WERI-Rb-1 (cell line): ENCODE results near the gene ZFR2.
A peak's percentile ranks its signal among the peaks of the same experiment; 100 is the strongest.

Source experiments
- DNase-seq: peaks from one replicate; pipeline ENCODE4 v3.0.0-alpha.2; 2020
- H3K27ac ChIP-seq: fragments of 250-450 bp; sonication (Bioruptor Pico); 2 replicates; pipeline ENCODE4 v1.5.1; 2020; ENCODE audit warnings: mild to moderate bottlenecking, moderate library complexity
- H3K27me3 ChIP-seq: fragments of 250-450 bp; sonication (Bioruptor Pico); 2 replicates; pipeline ENCODE4 v1.5.1; 2021; ENCODE audit warnings: mild to moderate bottlenecking, low read depth, moderate library complexity; ENCODE audit not compliant: insufficient read depth, severe bottlenecking
- H3K36me3 ChIP-seq: fragments of 250-450 bp; sonication (Bioruptor Pico); 2 replicates; pipeline ENCODE4 v1.5.1; 2020; ENCODE audit warnings: mild to moderate bottlenecking, moderate library complexity
- H3K4me3 ChIP-seq: 2 replicates; pipeline ENCODE4 v1.5.1; 2011; ENCODE audit warnings: low read depth, mild to moderate bottlenecking, control low read depth, low read length
- H3K9me3 ChIP-seq: fragments of 250-450 bp; sonication (Bioruptor Pico); 2 replicates; pipeline ENCODE4 v1.5.1; 2021; ENCODE audit warnings: mild to moderate bottlenecking, moderate library complexity; ENCODE audit not compliant: severe bottlenecking
- TF ChIP-seq, protein P1 (sequence below): IDR thresholded peaks from 2 replicates; pipeline ENCODE4 v1.5.1; 2011; ENCODE audit warnings: low read depth, mild to moderate bottlenecking, control low read depth, inconsistent platforms, low read length

Gene ZFR2

DNA sequence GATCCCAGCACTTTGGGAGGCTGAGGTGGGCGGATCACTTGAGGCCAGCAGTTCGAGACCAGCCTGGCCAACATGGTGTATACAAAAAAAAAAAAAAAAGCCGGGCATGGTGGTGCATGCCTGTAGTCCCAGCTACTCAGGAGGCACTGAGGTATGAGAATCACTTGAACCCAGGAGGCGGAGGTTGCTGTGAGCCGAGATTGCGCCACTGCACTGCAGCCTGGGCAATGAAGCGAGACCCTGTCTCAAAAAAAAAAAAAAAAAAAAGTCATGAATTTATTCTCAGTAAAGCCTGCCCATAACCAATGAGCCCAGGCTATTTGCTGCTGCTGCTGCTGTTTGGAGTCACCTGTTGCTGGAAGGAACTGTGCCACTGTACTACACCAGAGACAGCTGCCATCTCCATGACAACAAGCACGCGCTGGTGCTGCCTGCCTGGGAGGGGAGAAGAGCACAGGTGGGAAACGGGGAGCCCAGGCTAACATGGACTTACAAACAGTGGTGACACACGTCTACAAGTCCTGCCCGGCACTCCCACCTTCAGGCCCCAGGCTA lies 11.3 kb downstream of the ZFR2 start:
- Histone ChIP-seq H3K4me3 (no peak overlapping the region), H3K9me3 (no peaks in the 10 kb centered on the region), H3K27me3 (no peaks in the 10 kb centered on the region), H3K27ac (no peak overlapping the region), H3K36me3 (no peaks in the 10 kb centered on the region)
- no peak for DNase-seq
- TF ChIP-seq, protein P1, sequence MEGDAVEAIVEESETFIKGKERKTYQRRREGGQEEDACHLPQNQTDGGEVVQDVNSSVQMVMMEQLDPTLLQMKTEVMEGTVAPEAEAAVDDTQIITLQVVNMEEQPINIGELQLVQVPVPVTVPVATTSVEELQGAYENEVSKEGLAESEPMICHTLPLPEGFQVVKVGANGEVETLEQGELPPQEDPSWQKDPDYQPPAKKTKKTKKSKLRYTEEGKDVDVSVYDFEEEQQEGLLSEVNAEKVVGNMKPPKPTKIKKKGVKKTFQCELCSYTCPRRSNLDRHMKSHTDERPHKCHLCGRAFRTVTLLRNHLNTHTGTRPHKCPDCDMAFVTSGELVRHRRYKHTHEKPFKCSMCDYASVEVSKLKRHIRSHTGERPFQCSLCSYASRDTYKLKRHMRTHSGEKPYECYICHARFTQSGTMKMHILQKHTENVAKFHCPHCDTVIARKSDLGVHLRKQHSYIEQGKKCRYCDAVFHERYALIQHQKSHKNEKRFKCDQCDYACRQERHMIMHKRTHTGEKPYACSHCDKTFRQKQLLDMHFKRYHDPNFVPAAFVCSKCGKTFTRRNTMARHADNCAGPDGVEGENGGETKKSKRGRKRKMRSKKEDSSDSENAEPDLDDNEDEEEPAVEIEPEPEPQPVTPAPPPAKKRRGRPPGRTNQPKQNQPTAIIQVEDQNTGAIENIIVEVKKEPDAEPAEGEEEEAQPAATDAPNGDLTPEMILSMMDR = no peak

DNA sequence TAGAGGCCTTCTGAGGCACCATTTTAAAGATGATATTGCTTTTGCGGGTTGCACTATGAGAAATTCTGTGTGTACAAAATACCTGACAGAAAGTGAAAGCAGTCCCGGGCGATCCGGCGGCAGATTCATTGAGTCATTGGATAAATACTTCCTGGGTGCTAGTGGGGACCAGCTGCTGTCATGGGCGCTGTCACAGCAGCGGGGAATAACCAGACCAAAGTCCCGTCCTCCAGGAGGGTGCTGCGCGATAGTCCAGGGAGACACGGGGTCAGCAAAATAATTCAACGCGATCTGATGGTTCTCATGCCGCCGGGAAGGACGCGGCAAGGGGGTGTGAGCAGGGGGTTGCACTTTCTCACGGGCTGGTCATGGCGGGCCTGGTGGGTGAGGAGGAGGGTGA lies 13.5 kb downstream of the ZFR2 start:
- Histone ChIP-seq H3K27ac (no peak overlapping the region), H3K27me3 (no peaks in the 10 kb centered on the region), H3K9me3 (peaks cover 6% of the 10 kb centered on the region), H3K4me3 (no peak overlapping the region), H3K36me3 (no peaks in the 10 kb centered on the region)
- no peak for DNase-seq
- TF ChIP-seq, protein P1 = no peak

DNA sequence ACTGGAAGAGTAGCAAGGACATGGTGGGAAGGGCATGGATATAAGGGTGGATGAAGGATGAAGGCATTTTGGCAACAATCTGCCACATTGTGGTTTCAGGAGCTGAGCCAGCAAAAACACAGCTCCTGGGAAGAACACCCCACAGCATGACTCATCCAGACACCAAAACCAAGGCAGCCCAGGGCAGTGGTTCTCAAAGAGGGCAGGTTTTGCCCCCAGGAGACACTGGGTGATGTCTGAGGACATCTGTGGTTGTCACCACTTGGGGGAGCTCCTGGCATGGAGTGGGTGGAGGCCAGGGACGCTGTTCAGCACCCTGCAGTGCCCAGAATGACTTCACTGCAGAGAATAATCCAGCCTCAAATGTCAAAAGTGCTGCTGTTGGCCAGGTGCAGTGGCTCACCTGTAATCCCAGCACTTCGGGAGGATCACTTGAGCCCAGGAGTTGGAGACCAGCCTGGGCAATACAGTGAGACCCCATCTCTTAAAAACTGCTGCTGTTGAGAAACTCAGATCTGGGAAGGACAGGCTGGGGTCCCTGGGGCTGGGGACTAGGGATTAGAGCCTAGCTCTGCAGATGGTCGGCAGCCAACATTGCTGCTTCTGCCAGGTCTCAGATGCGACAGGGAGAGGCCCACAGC lies 16.1 kb downstream of the ZFR2 start:
- TF ChIP-seq, protein P1 = peak; percentile 93
- DNase-seq = peak; percentile 81
- Histone ChIP-seq H3K27ac (no peak overlapping the region), H3K27me3 (no peaks in the 10 kb centered on the region), H3K36me3 (no peaks in the 10 kb centered on the region), H3K4me3 (no peak overlapping the region), H3K9me3 (peaks cover 6% of the 10 kb centered on the region)

DNA sequence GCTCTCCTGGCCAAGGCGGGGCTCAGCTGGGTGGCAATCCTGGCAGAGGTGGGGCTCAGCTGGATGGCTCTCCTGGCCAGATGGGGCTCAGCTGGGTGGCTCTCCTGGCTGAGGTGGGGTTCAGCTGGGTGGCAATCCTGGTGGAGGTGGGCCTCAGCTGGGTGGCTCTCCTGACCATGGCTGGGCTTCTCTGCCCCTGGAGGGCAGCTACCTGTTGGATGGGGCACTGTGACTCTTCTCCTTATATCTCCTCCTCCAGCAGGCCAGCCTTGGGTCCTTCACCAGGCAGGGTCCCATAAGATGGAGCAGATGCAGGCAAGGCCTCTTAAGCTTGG lies 16.7 kb downstream of the ZFR2 start:
- Histone ChIP-seq H3K9me3 (peaks cover 6% of the 10 kb centered on the region), H3K27me3 (no peaks in the 10 kb centered on the region), H3K36me3 (no peaks in the 10 kb centered on the region), H3K4me3 (no peak overlapping the region), H3K27ac (no peak overlapping the region)
- no peak for DNase-seq
- TF ChIP-seq, protein P1 = no peak

DNA sequence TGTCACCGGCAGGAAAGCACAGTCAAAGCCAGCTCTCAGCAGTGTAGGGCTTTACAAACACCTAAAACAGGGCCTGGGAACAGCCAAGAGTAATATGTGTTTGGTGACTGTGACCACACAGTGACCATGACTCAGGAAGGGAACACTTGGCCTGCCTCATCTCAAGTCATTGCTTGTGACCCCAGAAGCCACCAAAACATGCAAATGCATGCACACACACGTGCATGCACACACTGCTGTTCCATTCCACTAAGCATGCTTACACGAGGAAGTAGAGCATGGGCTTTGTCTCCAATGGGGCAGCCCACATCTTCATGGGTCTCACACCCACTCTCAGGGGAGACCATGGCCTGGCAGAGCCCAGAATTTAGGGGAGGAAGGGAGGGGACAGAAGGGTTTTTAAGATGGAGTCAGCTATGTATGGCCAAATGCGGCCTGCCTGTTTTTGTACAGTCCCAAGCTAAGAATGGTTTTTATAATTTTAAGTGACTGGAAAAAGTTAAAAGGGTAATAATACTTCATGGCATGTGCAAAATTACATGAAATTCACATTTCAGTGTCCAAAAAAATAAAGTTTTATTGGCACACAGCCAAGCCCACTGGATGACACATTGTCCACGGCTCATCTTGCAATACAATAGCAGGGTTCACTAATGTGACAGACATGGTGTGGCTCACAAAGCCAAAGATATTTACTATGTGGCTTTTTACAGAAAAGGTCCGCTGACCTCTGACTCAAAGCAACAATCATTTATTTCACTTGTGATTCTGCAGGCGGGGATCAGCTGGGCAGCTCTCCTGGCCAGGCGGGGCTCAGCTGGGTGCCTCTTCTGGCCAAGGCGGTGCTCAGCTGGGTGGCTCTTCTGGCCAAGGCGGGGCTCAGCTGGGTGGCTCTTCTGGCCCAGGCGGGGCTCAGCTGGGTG lies 17.3 kb downstream of the ZFR2 start:
- H3K36me3 ChIP-seq = no peaks in the 10 kb centered on the region
- DNase-seq = no peak
- TF ChIP-seq, protein P1 = no peak
- peaks cover 6% of the 10 kb centered on the region for H3K9me3 ChIP-seq
- H3K27ac ChIP-seq = no peak overlapping the region
- no peaks in the 10 kb centered on the region for H3K27me3 ChIP-seq
- H3K4me3 ChIP-seq = no peak overlapping the region
